WTC11 (cell line): ENCODE results near the gene PRKCB.

Experiments
- CBFB ChIP-seq: sonication (generic); formaldehyde crosslinking; IDR thresholded peaks from 2 replicates; pipeline ENCODE4 v1.8.1; 2022; ENCODE audit warnings: mild to moderate bottlenecking, low read depth, missing genetic modification reagents
- RELA ChIP-seq: sonication (generic); formaldehyde crosslinking; IDR thresholded peaks from 2 replicates; pipeline ENCODE4 v1.8.1; 2022; ENCODE audit warnings: missing genetic modification reagents, mild to moderate bottlenecking, borderline replicate concordance
- TF ChIP-seq, protein P1 (sequence below): fragments of 200-600 bp; IDR thresholded peaks from 2 replicates; pipeline ENCODE4 v1.8.0; 2022; ENCODE audit warnings: antibody characterized with exemption
- TF ChIP-seq, protein P2 (sequence below): sonication (generic); formaldehyde crosslinking; IDR thresholded peaks from 2 replicates; pipeline ENCODE4 v1.8.0; 2022; ENCODE audit warnings: mild to moderate bottlenecking, missing genetic modification reagents
- TF ChIP-seq, protein P3 (sequence below): sonication (generic); formaldehyde crosslinking; IDR thresholded peaks from 2 replicates; pipeline ENCODE4 v1.8.1; 2023; ENCODE audit warnings: mild to moderate bottlenecking, missing genetic modification reagents, moderate library complexity
- TF ChIP-seq, protein P4 (sequence below): fragments of 250-450 bp; sonication (Bioruptor Pico); IDR thresholded peaks from 2 replicates; pipeline ENCODE4 v2.1.2; 2022; ENCODE audit warnings: mild to moderate bottlenecking, moderate library complexity

DNA sequence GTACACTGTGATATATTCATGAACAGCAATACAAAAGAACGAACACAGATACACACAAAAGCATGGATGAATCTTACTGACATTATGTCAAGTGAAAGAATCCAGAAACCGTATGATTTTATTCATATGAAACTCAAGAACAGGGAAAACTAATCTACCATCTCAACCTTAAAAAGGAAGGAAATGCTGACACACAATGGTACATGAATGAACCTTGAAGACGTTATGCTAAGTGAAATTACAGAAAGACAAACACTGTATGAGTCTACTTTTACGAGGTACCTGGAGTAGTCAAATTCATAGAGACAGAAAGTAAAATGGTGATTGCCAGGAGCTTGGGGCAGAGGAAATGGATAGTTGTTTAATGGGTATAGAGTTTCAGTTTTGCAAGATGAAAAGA is 8.7 kb upstream of the PRKCB start:
- TF ChIP-seq CBFB (CRISPR knock-in tag) (no peak), RELA (CRISPR knock-in tag) (no peak)
- TF ChIP-seq, protein P1, sequence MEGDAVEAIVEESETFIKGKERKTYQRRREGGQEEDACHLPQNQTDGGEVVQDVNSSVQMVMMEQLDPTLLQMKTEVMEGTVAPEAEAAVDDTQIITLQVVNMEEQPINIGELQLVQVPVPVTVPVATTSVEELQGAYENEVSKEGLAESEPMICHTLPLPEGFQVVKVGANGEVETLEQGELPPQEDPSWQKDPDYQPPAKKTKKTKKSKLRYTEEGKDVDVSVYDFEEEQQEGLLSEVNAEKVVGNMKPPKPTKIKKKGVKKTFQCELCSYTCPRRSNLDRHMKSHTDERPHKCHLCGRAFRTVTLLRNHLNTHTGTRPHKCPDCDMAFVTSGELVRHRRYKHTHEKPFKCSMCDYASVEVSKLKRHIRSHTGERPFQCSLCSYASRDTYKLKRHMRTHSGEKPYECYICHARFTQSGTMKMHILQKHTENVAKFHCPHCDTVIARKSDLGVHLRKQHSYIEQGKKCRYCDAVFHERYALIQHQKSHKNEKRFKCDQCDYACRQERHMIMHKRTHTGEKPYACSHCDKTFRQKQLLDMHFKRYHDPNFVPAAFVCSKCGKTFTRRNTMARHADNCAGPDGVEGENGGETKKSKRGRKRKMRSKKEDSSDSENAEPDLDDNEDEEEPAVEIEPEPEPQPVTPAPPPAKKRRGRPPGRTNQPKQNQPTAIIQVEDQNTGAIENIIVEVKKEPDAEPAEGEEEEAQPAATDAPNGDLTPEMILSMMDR = no peak
- TF ChIP-seq, protein P2, sequence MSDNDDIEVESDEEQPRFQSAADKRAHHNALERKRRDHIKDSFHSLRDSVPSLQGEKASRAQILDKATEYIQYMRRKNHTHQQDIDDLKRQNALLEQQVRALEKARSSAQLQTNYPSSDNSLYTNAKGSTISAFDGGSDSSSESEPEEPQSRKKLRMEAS (CRISPR knock-in tag) = no peak
- TF ChIP-seq, protein P3, sequence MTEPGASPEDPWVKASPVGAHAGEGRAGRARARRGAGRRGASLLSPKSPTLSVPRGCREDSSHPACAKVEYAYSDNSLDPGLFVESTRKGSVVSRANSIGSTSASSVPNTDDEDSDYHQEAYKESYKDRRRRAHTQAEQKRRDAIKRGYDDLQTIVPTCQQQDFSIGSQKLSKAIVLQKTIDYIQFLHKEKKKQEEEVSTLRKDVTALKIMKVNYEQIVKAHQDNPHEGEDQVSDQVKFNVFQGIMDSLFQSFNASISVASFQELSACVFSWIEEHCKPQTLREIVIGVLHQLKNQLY (CRISPR knock-in tag) = no peak
- TF ChIP-seq, protein P4, sequence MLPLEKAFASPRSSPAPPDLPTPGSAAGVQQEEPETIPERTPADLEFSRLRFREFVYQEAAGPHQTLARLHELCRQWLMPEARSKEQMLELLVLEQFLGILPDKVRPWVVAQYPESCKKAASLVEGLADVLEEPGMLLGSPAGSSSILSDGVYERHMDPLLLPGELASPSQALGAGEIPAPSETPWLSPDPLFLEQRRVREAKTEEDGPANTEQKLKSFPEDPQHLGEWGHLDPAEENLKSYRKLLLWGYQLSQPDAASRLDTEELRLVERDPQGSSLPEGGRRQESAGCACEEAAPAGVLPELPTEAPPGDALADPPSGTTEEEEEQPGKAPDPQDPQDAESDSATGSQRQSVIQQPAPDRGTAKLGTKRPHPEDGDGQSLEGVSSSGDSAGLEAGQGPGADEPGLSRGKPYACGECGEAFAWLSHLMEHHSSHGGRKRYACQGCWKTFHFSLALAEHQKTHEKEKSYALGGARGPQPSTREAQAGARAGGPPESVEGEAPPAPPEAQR (CRISPR knock-in tag) = no peak
